ENCODE results near the gene YIF1A. TPM values are rescaled to one million over a fixed set of nuclear protein-coding genes. Genes with fewer than 3 reads are reported as not detected.

Gene YIF1A
- total and polyA plus RNA-seq, 2 experiments from 2014 or later: 222 to 259 TPM

DNA sequence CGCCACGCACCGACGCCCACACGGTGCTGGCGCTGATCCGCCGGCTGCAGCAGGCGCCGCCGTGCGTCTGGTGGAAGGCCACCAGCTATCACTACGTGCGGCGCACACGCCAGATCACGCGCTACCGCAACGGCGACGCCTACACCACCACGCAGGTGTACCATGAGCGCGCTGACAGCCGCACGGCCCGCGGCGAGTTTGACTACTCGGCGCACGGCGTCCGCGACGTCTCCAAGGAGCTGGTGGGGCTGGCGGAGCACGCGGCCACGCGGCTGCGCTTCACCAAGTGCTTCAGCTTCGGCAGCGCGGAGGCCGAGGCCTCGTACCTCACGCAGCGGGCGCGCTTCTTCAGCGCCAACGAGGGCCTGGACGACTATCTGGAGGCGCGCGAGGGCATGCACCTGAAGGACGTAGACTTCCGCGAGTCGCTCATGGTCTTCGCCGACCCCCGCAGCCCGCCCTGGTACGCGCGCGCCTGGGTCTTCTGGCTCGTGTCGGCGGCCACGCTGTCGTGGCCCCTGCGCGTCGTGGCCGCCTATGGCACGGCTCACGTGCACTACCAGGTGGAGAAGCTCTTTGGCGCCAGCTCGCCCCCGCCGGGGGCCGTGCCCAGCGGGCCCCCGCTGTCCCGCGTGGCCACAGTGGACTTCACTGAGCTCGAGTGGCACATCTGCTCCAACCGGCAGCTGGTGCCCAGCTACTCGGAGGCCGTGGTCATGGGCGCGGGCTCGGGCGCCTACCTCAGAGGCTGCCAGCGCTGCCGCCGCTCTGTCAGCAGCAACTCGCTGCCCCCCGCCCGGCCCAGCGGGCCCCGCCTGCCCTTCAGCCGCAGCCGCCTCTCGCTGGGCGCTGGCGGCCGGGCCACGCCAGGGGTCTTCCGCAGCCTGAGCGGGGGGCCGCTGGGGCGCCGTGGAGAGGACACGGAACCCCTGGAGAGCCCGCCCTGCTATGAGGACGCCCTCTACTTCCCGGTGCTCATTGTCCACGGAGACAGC lies 6.0 kb upstream of the YIF1A start:
- Histone ChIP-seq H3F3A (ENCODE audit: insufficient read depth) (0 out of 2 replicates have a peak, but pooled peaks cover 10% of the 10 kb centered on the region), H3K36me3 (ENCODE audit: low read depth) (no peaks in the 10 kb centered on the region), H4K20me1 (ENCODE audit: insufficient read depth) (no peaks in the 10 kb centered on the region), H2AFZ (no peak overlapping the region), H3K4me3 (no peak overlapping the region), H3K4me1 (ENCODE audit: insufficient read depth) (no peaks in the 10 kb centered on the region), H3K27ac (no peak overlapping the region), H3K79me2 (ENCODE audit: insufficient read depth) (no peaks in the 10 kb centered on the region), H3K9me3 (ENCODE audit: low read depth) (no peaks in the 10 kb centered on the region), H3K9me2 (ENCODE audit: insufficient read depth) (no peaks in the 10 kb centered on the region), H3K27me3 (replicated peaks; ENCODE audit: insufficient read depth) (peaks cover 11% of the 10 kb centered on the region), H3K4me2 (ENCODE audit: unreplicated experiment) (no peak overlapping the region), H3K9ac (no peak overlapping the region)
- in situ Hi-C loops (cut with MboI): no loop called here
- no peak for TF ChIP-seq EZH2phosphoT487 (IDR thresholded peaks at IDR 0.05; ENCODE audit: insufficient read depth, low read depth)
- no peak for TF ChIP-seq EZH2 (IDR thresholded peaks at IDR 0.05; ENCODE audit: insufficient read depth, poor library complexity, severe bottlenecking)
- DNase-seq: no peak
- WGBS, 2 experiments (ENCODE audit: low coverage in 1 of 2, low lambda C conversion rate in 2 of 2, missing lambda C conversion rate in 2 of 2): 78 to 80% methylated on average over 91 to 116 of the region's 123 CpGs

GRCh38 chr11:66293777-66294625 lies 5.1 kb upstream of the YIF1A start:
- H3F3A ChIP-seq (ENCODE audit: insufficient read depth): 0 out of 2 replicates have a peak, but pooled peaks cover 10% of the 10 kb centered on the region
- in situ Hi-C loops (cut with MboI): no loop called here
- H3K79me2 ChIP-seq (ENCODE audit: insufficient read depth): no peaks in the 10 kb centered on the region
- H3K9me3 ChIP-seq (ENCODE audit: low read depth): no peaks in the 10 kb centered on the region
- no peak overlapping the region for H3K9ac ChIP-seq
- H3K4me1 ChIP-seq (ENCODE audit: insufficient read depth): no peaks in the 10 kb centered on the region
- WGBS, 2 experiments (ENCODE audit: low coverage in 1 of 2, low lambda C conversion rate in 2 of 2, missing lambda C conversion rate in 2 of 2): 72% methylated on average over 25 to 30 of the region's 30 CpGs
- no peaks in the 10 kb centered on the region for H3K36me3 ChIP-seq (ENCODE audit: low read depth)
- H3K4me3 ChIP-seq: no peak overlapping the region
- no peak for TF ChIP-seq EZH2 (IDR thresholded peaks at IDR 0.05; ENCODE audit: insufficient read depth, poor library complexity, severe bottlenecking)
- H4K20me1 ChIP-seq (ENCODE audit: insufficient read depth): no peaks in the 10 kb centered on the region
- H3K27me3 ChIP-seq (replicated peaks; ENCODE audit: insufficient read depth): peaks cover 11% of the 10 kb centered on the region
- no peaks in the 10 kb centered on the region for H3K9me2 ChIP-seq (ENCODE audit: insufficient read depth)
- H2AFZ ChIP-seq: no peak overlapping the region
- H3K4me2 ChIP-seq (ENCODE audit: unreplicated experiment): no peak overlapping the region
- no peak for DNase-seq
- H3K27ac ChIP-seq: no peak overlapping the region

GRCh38 chr11:66293352-66293751 lies 4.4 kb upstream of the YIF1A start:
- peaks cover 3% of the 10 kb centered on the region for H3K79me2 ChIP-seq (ENCODE audit: insufficient read depth)
- H3K4me2 ChIP-seq (ENCODE audit: unreplicated experiment): no peak overlapping the region
- H3K9ac ChIP-seq: no peak overlapping the region
- H3K4me3 ChIP-seq: no peak overlapping the region
- no peak overlapping the region for H3K27ac ChIP-seq
- whole genome bisulfite sequencing, 2 experiments (ENCODE audit: low coverage in 1 of 2, low lambda C conversion rate in 2 of 2, missing lambda C conversion rate in 2 of 2): 65 to 77% methylated on average over 4 of the region's 4 CpGs
- TF ChIP-seq EZH2phosphoT487 (IDR thresholded peaks at IDR 0.05; ENCODE audit: insufficient read depth, low read depth) (no peak), EZH2 (IDR thresholded peaks at IDR 0.05; ENCODE audit: insufficient read depth, poor library complexity, severe bottlenecking) (no peak)
- no peak overlapping the region for H2AFZ ChIP-seq
- peaks cover 11% of the 10 kb centered on the region for H3K27me3 ChIP-seq (replicated peaks; ENCODE audit: insufficient read depth)
- no peaks in the 10 kb centered on the region for H3K9me3 ChIP-seq (ENCODE audit: low read depth)
- H3K36me3 ChIP-seq (ENCODE audit: low read depth): no peaks in the 10 kb centered on the region
- H3K9me2 ChIP-seq (ENCODE audit: insufficient read depth): no peaks in the 10 kb centered on the region
- H3F3A ChIP-seq (ENCODE audit: insufficient read depth): 0 out of 2 replicates have a peak, but pooled peaks cover 10% of the 10 kb centered on the region
- H3K4me1 ChIP-seq (ENCODE audit: insufficient read depth): no peaks in the 10 kb centered on the region
- no peaks in the 10 kb centered on the region for H4K20me1 ChIP-seq (ENCODE audit: insufficient read depth)
- DNase-seq: no peak
- in situ Hi-C loops (cut with MboI): no loop called here

- Histone ChIP-seq H4K20me1 (ENCODE audit: insufficient read depth) (no peaks in the 10 kb centered on the region), H3K4me1 (ENCODE audit: insufficient read depth) (peaks cover 5% of the 10 kb centered on the region; the same call in 1 of the 2 replicates), H3K9me2 (ENCODE audit: insufficient read depth) (no peaks in the 10 kb centered on the region), H3K79me2 (ENCODE audit: insufficient read depth) (peaks cover 9% of the 10 kb centered on the region), H3F3A (ENCODE audit: insufficient read depth) (0 out of 2 replicates have a peak, but pooled peaks cover 10% of the 10 kb centered on the region), H3K9ac (no peak overlapping the region), H3K36me3 (ENCODE audit: low read depth) (no peaks in the 10 kb centered on the region), H3K4me2 (ENCODE audit: unreplicated experiment) (no peak overlapping the region), H3K27ac (no peak overlapping the region), H3K9me3 (ENCODE audit: low read depth) (no peaks in the 10 kb centered on the region), H2AFZ (no peak overlapping the region), H3K4me3 (no peak overlapping the region), H3K27me3 (replicated peaks; ENCODE audit: insufficient read depth) (peaks cover 11% of the 10 kb centered on the region)
- TF ChIP-seq EZH2 (IDR thresholded peaks at IDR 0.05; ENCODE audit: insufficient read depth, poor library complexity, severe bottlenecking) (no peak), EZH2phosphoT487 (IDR thresholded peaks at IDR 0.05; ENCODE audit: insufficient read depth, low read depth) (no peak)
- no peak for DNase-seq
- in situ Hi-C loops (cut with MboI): no loop called here
- 38 to 43% methylated on average over 15 to 17 of the region's 17 CpGs for WGBS, 2 experiments (ENCODE audit: low coverage in 1 of 2, low lambda C conversion rate in 2 of 2, missing lambda C conversion rate in 2 of 2)
These were observed 3.8 kb upstream of the YIF1A start for GRCh38 chr11:66292543-66293332.
